ENCODE measurements around the gene LCN6. TPM values are rescaled to one million over a fixed set of nuclear protein-coding genes. Genes with fewer than 3 reads are reported as not detected.
A peak's percentile ranks its signal among the peaks of the same experiment; 100 is the strongest.

LCN6 gene
- total RNA-seq, 2 donors from 2014 or later = 6.4 to 9.3 TPM

GRCh38 chr9:136728548-136729123 lies 19.7 kb downstream of the LCN6 start:
- H3K36me3 ChIP-seq = peaks cover 33% of the 10 kb centered on the region
- H3K4me3 ChIP-seq = peak overlapping the region; percentile 82 to 90
- no peaks in the 10 kb centered on the region for H3K27me3 ChIP-seq
- no peaks in the 10 kb centered on the region for H3K9me3 ChIP-seq
- TF ChIP-seq CTCF (IDR thresholded peaks at IDR 0.05) = no peak
- DNase-seq (ENCODE audit: low spot score) = no peak
- H3K27ac ChIP-seq = peak overlapping the region; percentile 77 to 86
- peaks cover 0 to 57% of the 10 kb centered on the region in 2 donors for H3K4me1 ChIP-seq

GRCh38 chr9:136728080-136728547 lies 20.2 kb downstream of the LCN6 start:
- TF ChIP-seq CTCF (IDR thresholded peaks at IDR 0.05) = peak; percentile 89 to 93
- Histone ChIP-seq H3K4me1 (peaks cover 0 to 62% of the 10 kb centered on the region in 2 donors), H3K36me3 (peaks cover 38% of the 10 kb centered on the region), H3K4me3 (peak overlapping the region; percentile 82 to 90), H3K27ac (peak overlapping the region; percentile 77 to 86), H3K9me3 (no peaks in the 10 kb centered on the region), H3K27me3 (no peaks in the 10 kb centered on the region)
- DNase-seq (ENCODE audit: low spot score) = peak; percentile 91

GRCh38 chr9:136726631-136727191 lies 21.6 kb downstream of the LCN6 start:
- TF ChIP-seq CTCF (IDR thresholded peaks at IDR 0.05) = peak in 1 of 2 donors; percentile 52
- peak overlapping the region; percentile 82 to 90 for H3K4me3 ChIP-seq
- H3K36me3 ChIP-seq = peaks cover 52% of the 10 kb centered on the region
- peak overlapping the region; percentile 77 to 86 for H3K27ac ChIP-seq
- H3K9me3 ChIP-seq = no peaks in the 10 kb centered on the region
- no peak for DNase-seq (ENCODE audit: low spot score)
- peaks cover 0 to 76% of the 10 kb centered on the region in 2 donors for H3K4me1 ChIP-seq
- no peaks in the 10 kb centered on the region for H3K27me3 ChIP-seq

- Histone ChIP-seq H3K27ac (peak overlapping the region; percentile 77 to 86), H3K27me3 (no peaks in the 10 kb centered on the region), H3K4me3 (peak overlapping the region; percentile 82 to 90), H3K36me3 (peaks cover 54% of the 10 kb centered on the region), H3K9me3 (no peaks in the 10 kb centered on the region), H3K4me1 (peaks cover 0 to 82% of the 10 kb centered on the region in 2 donors)
- no peak for DNase-seq (ENCODE audit: low spot score)
- TF ChIP-seq CTCF (IDR thresholded peaks at IDR 0.05) = no peak
Measured at GRCh38 chr9:136726118-136726517, 22.2 kb downstream of the LCN6 start.

GRCh38 chr9:136725612-136726011 lies 22.7 kb downstream of the LCN6 start:
- no peaks in the 10 kb centered on the region for H3K9me3 ChIP-seq
- peak overlapping the region in 1 of 2 donors; percentile 86 for H3K27ac ChIP-seq
- DNase-seq (ENCODE audit: low spot score) = no peak
- no peak for TF ChIP-seq CTCF (IDR thresholded peaks at IDR 0.05)
- peak overlapping the region in 1 of 2 donors; percentile 82 for H3K4me3 ChIP-seq
- H3K4me1 ChIP-seq = peaks cover 0 to 87% of the 10 kb centered on the region in 2 donors
- H3K27me3 ChIP-seq = no peaks in the 10 kb centered on the region
- H3K36me3 ChIP-seq = peaks cover 54% of the 10 kb centered on the region

All from right atrium auricular region (tissue), 2 donors.